Stimulated activated naive CD8-positive, alpha-beta T cell treated with anti-CD3 and anti-CD28 coated beads, Interleukin-15, amount 100 ng/mL, for 72 hours (primary cell): ENCODE measurements around the gene MACROD2.
"Not testable (repeated sequence)": the region's sequence is repeated elsewhere in the genome, so short reads cannot be mapped to it uniquely, and the experiment has no call there.

Experiments used
- ATAC-seq: fragments of 150-1000 bp; cut with Tn5 transposase; 2 replicates; pipeline ENCODE4 v1.10.0; 2021; ENCODE audit warnings: mild to moderate bottlenecking, moderate library complexity
- DNase-seq, 2 donors: peaks; one replicate each; pipeline ENCODE4 v3.0.0; 2021 to 2022
- H3K27ac Mint-ChIP-seq, 2 donors: one replicate each; pipeline ENCODE4 v1.8.0; 2022; ENCODE audit warnings: mild to moderate bottlenecking in 2 of 2, mixed read lengths in 2 of 2, moderate library complexity in 2 of 2
- H3K27me3 Mint-ChIP-seq: one replicate; pipeline ENCODE4 v1.8.0; 2022; ENCODE audit warnings: mixed read lengths
- H3K4me1 Mint-ChIP-seq: one replicate; pipeline ENCODE4 v1.8.0; 2022; ENCODE audit warnings: mild to moderate bottlenecking, mixed read lengths
- H3K4me3 Mint-ChIP-seq, 2 donors: one replicate each; pipeline ENCODE4 v1.8.0; 2022; ENCODE audit warnings: mild to moderate bottlenecking in 2 of 2, mixed read lengths in 2 of 2, moderate library complexity in 1 of 2
- H3K9me3 Mint-ChIP-seq, 2 donors: one replicate each; pipeline ENCODE4 v1.8.0; 2022; ENCODE audit warnings: mixed read lengths in 2 of 2

The MACROD2 gene

DNA sequence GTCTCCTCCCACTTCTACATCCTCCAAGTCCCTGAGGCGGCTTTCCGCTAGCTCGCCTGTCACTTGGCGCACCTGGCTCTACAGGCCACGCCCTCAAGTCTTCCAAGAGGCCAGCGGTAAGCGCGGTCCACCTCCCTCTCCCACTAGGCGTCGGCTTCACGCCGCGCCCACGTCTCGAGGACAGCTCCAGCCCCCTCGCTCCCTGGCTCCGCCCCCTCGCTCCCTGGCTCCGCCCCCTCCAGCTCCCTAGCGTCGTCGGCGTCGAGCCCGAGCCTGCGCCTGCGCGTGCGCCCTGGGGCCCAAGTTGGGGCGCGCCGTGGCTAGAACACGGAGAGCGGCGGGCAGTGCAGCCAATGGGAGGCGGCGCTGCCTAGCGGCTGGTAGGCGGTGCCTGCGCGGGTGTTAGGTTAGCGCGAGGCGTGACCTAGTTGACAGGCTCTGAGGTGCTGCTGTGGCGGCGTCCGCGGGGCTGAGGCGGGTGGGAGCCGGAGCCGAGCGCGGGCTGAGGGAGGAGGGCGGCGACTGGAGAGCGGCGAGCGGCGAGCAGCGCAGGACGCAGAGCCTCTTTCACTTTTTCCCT is at the start of gene MACROD2:
MACROD2 (plus strand) TSS at position 431 of the 580 bp plus-strand sequence.
- Mint-ChIP-seq H3K9me3 (peaks cover 6 to 38% of the 10 kb centered on the region in 2 donors), H3K4me1 (peaks cover 6% of the 10 kb centered on the region), H3K27me3 (peaks cover 33% of the 10 kb centered on the region), H3K27ac (no peak within 1 kb of the TSS), H3K4me3 (peak within 1 kb of the TSS; percentile 68 to 72)
- DNase-seq, result peak; percentile 47 to 64
- peak; percentile 88 for ATAC-seq

- Mint-ChIP-seq H3K4me1 (no peaks in the 10 kb centered on the region), H3K27ac (no peak overlapping the region), H3K4me3 (no peak overlapping the region), H3K9me3 (peaks cover 4 to 15% of the 10 kb centered on the region in 2 donors), H3K27me3 (peaks cover 17% of the 10 kb centered on the region)
- ATAC-seq, result no peak
- no peak for DNase-seq
Measured at GRCh38 chr20:13947719-13948118, 47.6 kb upstream of the MACROD2 start.

DNA sequence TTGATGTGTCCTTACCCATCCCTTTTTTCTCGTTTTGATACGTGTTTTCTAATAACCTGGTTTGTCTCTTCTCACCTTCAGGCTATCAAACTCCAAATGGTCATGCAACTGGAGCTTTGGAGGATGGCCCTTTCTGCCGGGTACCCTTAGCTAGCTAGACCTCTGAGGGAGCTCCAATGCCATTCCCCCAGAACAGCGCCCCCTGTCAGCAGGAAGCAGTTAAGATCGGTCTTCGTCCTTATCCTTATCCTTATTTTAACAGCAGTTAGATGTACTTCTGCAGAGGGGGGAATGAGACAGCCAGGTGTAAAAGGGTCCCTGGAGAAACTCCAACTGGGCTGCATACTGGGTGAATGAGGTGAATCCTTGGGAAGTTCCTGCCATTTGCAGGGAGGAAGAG is 42.1 kb upstream of the MACROD2 start:
- no peak for DNase-seq
- no peak for ATAC-seq
- H3K9me3 Mint-ChIP-seq, result peaks cover 0 to 6% of the 10 kb centered on the region in 2 donors
- no peak overlapping the region for H3K4me3 Mint-ChIP-seq
- H3K27me3 Mint-ChIP-seq, result peaks cover 9% of the 10 kb centered on the region
- H3K4me1 Mint-ChIP-seq, result no peaks in the 10 kb centered on the region
- H3K27ac Mint-ChIP-seq, result no peak overlapping the region

DNA sequence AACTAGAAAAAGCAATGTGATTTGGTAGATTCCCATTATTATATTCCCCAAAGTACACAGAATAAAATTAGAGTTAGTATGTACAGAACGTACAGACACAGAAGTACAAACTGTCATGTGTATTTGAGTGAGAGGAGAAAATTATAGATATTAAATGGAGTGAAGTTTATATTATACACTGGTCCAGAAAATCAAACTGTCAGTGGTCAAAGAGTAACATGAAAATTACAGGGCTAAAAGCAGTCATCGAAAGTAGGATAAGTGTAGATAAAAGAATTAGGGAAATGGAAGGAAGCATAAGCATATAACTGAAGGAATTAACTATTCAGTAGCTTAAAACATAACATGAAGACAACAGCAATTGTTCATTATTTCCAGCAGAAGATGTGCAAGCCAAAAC is 35.2 kb upstream of the MACROD2 start:
- ATAC-seq (no peak), DNase-seq (no peak)
- H3K4me3 Mint-ChIP-seq, result no peak overlapping the region
- H3K27me3 Mint-ChIP-seq, result peaks cover 4% of the 10 kb centered on the region
- H3K27ac Mint-ChIP-seq, result no peak overlapping the region
- H3K9me3 Mint-ChIP-seq, result no peaks in the 10 kb centered on the region
- H3K4me1 Mint-ChIP-seq, result no peaks in the 10 kb centered on the region

DNA sequence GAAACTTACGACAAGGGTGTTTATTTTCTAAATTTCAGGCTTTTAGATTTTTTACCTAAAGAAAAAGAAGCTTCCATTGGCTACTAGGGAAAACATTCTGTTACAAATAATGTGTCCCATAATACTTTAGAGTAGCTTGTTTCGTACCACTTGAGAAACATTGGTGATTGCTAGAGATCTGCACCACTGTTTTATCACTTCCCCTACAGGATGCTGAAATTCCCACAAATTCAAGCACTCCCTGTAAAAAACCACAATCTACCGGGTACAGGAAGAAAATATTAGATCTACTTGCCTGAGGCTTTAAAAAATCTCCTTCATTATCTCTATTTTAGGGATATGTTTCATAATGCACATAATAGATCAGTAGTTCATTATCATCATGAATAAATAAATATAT is 34.8 kb upstream of the MACROD2 start:
- H3K4me3 Mint-ChIP-seq, result no peak overlapping the region
- ATAC-seq (no peak), DNase-seq (no peak)
- H3K27me3 Mint-ChIP-seq, result no peaks in the 10 kb centered on the region
- H3K27ac Mint-ChIP-seq, result no peak overlapping the region
- no peaks in the 10 kb centered on the region for H3K4me1 Mint-ChIP-seq
- no peaks in the 10 kb centered on the region for H3K9me3 Mint-ChIP-seq

DNA sequence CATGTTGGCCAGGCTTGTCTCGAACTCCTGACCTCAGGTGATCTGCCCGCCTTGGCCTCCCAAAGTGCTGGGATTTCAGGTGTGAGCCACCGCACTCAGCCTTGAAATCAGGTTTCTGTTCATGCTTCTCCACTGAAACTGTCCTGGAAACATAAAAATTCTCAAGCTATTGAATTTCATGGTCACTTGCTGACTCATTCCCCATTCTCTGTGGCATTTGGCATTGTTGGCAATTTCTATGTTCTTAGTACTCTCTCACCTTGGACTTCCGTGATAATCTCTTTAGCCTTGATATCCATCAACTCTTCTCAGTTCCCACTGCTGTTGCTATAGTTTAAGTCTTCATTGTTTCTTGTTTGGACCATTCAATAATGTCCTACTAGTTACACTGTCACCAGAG is 11.1 kb upstream of the MACROD2 start:
- Mint-ChIP-seq H3K4me1 (no peaks in the 10 kb centered on the region), H3K9me3 (peaks cover 0 to 16% of the 10 kb centered on the region in 2 donors), H3K27ac (no peak overlapping the region), H3K27me3 (no peaks in the 10 kb centered on the region), H3K4me3 (no peak overlapping the region)
- ATAC-seq, result no peak
- no peak for DNase-seq

DNA sequence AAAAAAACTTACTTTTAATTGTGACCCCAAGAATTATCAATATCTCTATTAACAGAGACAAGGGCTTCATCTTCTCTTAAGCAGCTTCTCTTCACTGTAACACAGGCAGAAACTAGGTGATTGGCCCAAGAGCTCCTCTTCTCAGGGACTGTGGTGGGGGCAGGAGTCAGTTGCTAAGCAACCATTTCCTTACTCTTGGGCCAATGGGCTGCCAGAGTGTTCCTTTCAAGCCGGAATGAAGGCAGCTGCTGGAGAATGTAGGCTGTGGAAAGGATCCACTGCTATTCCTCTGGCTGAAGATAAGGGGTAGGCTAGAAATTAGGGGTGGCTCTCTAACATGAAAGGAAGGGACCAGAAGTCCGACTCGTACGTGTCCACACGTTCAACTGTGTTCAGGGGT is 4.9 kb upstream of the MACROD2 start, which contains the start of gene SEL1L2:
SEL1L2 (minus strand) TSS at position 150 of the 400 bp plus-strand sequence; CDS start at position 70, 80 bp downstream.
- no peaks in the 10 kb centered on the region for H3K4me1 Mint-ChIP-seq

GRCh38 chr20:13991311-13991710 is 4.0 kb upstream of the MACROD2 start:
- Mint-ChIP-seq H3K27ac (no peak overlapping the region), H3K9me3 (peaks cover 13 to 31% of the 10 kb centered on the region in 2 donors)
- no peak for ATAC-seq

More for the DNA sequence above, 4.9 kb upstream of the MACROD2 start, which contains the start of gene SEL1L2:
- Mint-ChIP-seq H3K9me3 (peaks cover 13 to 31% of the 10 kb centered on the region in 2 donors), H3K27ac (no peak within 1 kb of the TSS), H3K4me3 (no peak within 1 kb of the TSS), H3K27me3 (no peaks in the 10 kb centered on the region)
- ATAC-seq, result no peak
- DNase-seq, result no peak

GRCh38 chr20:13991955-13992354 is 3.4 kb upstream of the MACROD2 start:
- not testable (repeated sequence) for H3K4me1 Mint-ChIP-seq, H3K27ac Mint-ChIP-seq, ATAC-seq, H3K4me3 Mint-ChIP-seq, DNase-seq
- H3K9me3 Mint-ChIP-seq, result peaks cover 13 to 31% of the 10 kb centered on the region in 2 donors
- peaks cover 12% of the 10 kb centered on the region for H3K27me3 Mint-ChIP-seq

More at GRCh38 chr20:13991311-13991710, 4.0 kb upstream of the MACROD2 start:
- Mint-ChIP-seq H3K27me3 (peaks cover 6% of the 10 kb centered on the region), H3K4me1 (peaks cover 5% of the 10 kb centered on the region), H3K4me3 (no peak overlapping the region)
- no peak for DNase-seq

- ATAC-seq, result peak; percentile 36
Measured at GRCh38 chr20:13995841-13996240, 525 bp downstream of the MACROD2 start.

DNA sequence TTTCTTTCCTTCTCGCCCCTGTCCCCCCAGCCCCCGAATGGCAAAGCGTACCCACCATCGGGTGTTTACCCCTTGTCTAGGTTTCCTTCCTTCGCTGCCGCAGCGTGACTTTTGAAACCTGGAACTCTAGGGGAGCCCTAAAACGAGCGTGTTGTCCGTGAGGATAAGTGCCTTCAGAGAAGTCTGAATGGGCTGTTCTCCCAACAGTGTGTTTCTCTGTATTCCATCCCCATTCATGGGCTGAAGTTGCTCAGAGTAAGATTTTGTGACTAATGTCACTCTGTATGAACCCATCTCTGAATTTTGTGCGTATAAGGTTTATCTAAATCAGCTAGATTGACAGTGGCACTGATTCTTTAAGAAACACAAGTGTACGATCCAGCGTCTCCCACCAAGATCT is 949 bp downstream of the MACROD2 start:
- Mint-ChIP-seq H3K9me3 (peaks cover 6 to 38% of the 10 kb centered on the region in 2 donors), H3K4me1 (peaks cover 6% of the 10 kb centered on the region), H3K27ac (no peak overlapping the region), H3K4me3 (peak overlapping the region; percentile 68 to 72), H3K27me3 (peaks cover 35% of the 10 kb centered on the region)
- ATAC-seq (no peak), DNase-seq (no peak)

More at GRCh38 chr20:13995841-13996240, 525 bp downstream of the MACROD2 start:
- peak overlapping the region in 1 of 2 donors; percentile 72 for H3K4me3 Mint-ChIP-seq
- DNase-seq, result peak in 1 of 2 donors; percentile 3
- peaks cover 6% of the 10 kb centered on the region for H3K4me1 Mint-ChIP-seq
- H3K9me3 Mint-ChIP-seq, result peaks cover 6 to 38% of the 10 kb centered on the region in 2 donors
- peaks cover 35% of the 10 kb centered on the region for H3K27me3 Mint-ChIP-seq
- H3K27ac Mint-ChIP-seq, result no peak overlapping the region

- Mint-ChIP-seq H3K27ac (no peak overlapping the region), H3K27me3 (peaks cover 34% of the 10 kb centered on the region), H3K9me3 (peaks cover 0 to 7% of the 10 kb centered on the region in 2 donors), H3K4me1 (peaks cover 5% of the 10 kb centered on the region), H3K4me3 (no peak overlapping the region)
- DNase-seq (no peak), ATAC-seq (no peak)
Measured at GRCh38 chr20:14000917-14001316, 5.6 kb downstream of the MACROD2 start.

- no peaks in the 10 kb centered on the region for H3K27me3 Mint-ChIP-seq
- H3K4me3 Mint-ChIP-seq, result no peak overlapping the region
- no peak for DNase-seq
- H3K27ac Mint-ChIP-seq, result no peak overlapping the region
- no peaks in the 10 kb centered on the region for H3K9me3 Mint-ChIP-seq
- no peak for ATAC-seq
- no peaks in the 10 kb centered on the region for H3K4me1 Mint-ChIP-seq
Measured at GRCh38 chr20:14005996-14006395, 10.7 kb downstream of the MACROD2 start.

DNA sequence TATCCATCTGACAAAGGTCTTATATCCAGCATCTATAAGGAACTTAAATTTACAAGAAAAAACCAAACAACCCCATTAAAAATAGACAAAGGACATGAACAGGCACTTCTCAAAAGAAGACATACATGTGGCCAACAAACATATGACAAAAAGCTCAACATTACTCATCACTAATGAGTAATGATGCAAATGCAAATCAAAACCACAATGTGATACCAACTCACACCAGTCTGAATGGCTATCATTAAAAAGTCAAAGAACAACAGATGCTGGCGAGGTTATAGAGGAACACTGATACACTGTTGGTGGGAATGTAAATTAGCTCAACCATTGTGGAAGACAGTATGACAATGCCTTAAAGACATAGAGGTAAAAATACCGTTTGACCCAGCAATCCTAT is 13.9 kb downstream of the MACROD2 start:
- DNase-seq (no peak), ATAC-seq (no peak)
- H3K9me3 Mint-ChIP-seq, result no peaks in the 10 kb centered on the region
- H3K27me3 Mint-ChIP-seq, result no peaks in the 10 kb centered on the region
- H3K4me1 Mint-ChIP-seq, result no peaks in the 10 kb centered on the region
- H3K4me3 Mint-ChIP-seq, result no peak overlapping the region
- no peak overlapping the region for H3K27ac Mint-ChIP-seq

DNA sequence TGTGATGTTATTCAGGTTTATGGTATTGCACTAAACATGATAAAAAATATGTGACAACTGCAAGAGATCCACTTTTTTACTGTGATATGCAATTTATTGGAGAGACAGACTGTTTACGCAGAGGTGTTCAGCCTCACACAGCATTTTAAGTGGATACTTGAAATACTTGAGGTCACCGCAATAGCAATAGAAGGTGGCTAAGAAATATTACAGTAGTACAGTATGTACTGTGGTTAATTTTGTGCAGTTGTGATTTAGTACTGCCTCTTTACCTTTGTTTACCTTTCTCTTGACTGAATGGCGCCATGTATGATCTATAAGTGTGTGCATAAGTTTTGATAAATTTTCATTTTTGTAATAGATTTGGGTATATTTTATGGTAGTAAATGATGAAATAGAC is 17.4 kb downstream of the MACROD2 start:
- no peak overlapping the region for H3K4me3 Mint-ChIP-seq
- no peaks in the 10 kb centered on the region for H3K27me3 Mint-ChIP-seq
- ATAC-seq (no peak), DNase-seq (no peak)
- H3K27ac Mint-ChIP-seq, result no peak overlapping the region
- no peaks in the 10 kb centered on the region for H3K9me3 Mint-ChIP-seq
- no peaks in the 10 kb centered on the region for H3K4me1 Mint-ChIP-seq

DNA sequence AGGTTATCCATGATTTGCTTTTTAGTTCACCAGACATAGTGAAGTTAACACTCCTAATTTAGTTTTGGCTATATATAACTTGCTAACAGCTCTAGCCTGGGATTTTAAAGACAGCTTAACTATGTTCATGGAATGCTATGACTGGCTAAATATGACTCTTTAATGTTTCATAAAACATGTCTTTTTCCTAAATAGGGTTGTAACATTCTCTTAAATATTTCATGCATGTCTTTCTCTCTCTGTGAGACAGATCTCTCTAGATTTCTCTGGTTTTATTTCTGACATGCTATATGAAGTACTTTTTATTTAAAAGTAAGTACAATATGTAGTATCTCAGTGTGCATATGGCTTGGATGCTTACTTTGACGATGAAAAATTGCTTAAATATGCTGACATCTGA is 35.7 kb downstream of the MACROD2 start:
- DNase-seq (no peak), ATAC-seq (no peak)
- H3K27ac Mint-ChIP-seq, result no peak overlapping the region
- H3K4me1 Mint-ChIP-seq, result no peaks in the 10 kb centered on the region
- no peaks in the 10 kb centered on the region for H3K27me3 Mint-ChIP-seq
- no peak overlapping the region for H3K4me3 Mint-ChIP-seq
- H3K9me3 Mint-ChIP-seq, result peaks cover 0 to 11% of the 10 kb centered on the region in 2 donors

- DNase-seq, result no peak
- no peaks in the 10 kb centered on the region for H3K27me3 Mint-ChIP-seq
- no peaks in the 10 kb centered on the region for H3K4me1 Mint-ChIP-seq
- ATAC-seq, result no peak
- H3K27ac Mint-ChIP-seq, result no peak overlapping the region
- H3K9me3 Mint-ChIP-seq, result no peaks in the 10 kb centered on the region
- H3K4me3 Mint-ChIP-seq, result no peak overlapping the region
Measured at GRCh38 chr20:14033310-14033709, 38.0 kb downstream of the MACROD2 start.
